ENCODE results near the gene OR2A12.
A peak's percentile ranks its signal among the peaks of the same experiment; 100 is the strongest.
"Not testable (repeated sequence)": the region's sequence is repeated elsewhere in the genome, so short reads cannot be mapped to it uniquely, and the experiment has no call there.

The OR2A12 gene

GRCh38 chr7:144085978-144086377, at the start of gene OR2A12:
Gene OR2A12, plus strand, starts transcription at chr7:144086278. Its CDS starts 8,830 bp downstream, at chr7:144095108.
- DNase-seq (ENCODE audit: low spot score) = no peak

- DNase-seq (ENCODE audit: low spot score) = no peak
Measured at GRCh38 chr7:144036302-144036885, 49.7 kb upstream of the OR2A12 start.

GRCh38 chr7:144037414-144038035, 48.6 kb upstream of the OR2A12 start:
- DNase-seq (ENCODE audit: low spot score) = no peak

GRCh38 chr7:144038887-144039286, 47.2 kb upstream of the OR2A12 start:
- no peak for DNase-seq (ENCODE audit: low spot score)

GRCh38 chr7:144048648-144049047, 37.4 kb upstream of the OR2A12 start, which contains the start of gene OR2A5:
Gene OR2A5, plus strand, starts transcription at chr7:144048948. Its CDS starts 1,454 bp downstream, at chr7:144050402.
- DNase-seq (ENCODE audit: low spot score) = no peak

- no peak for DNase-seq (ENCODE audit: low spot score)
Measured at GRCh38 chr7:144049491-144049890, 36.6 kb upstream of the OR2A12 start.

- DNase-seq (ENCODE audit: low spot score) = peak; percentile 52
Measured at GRCh38 chr7:144050093-144050492, 36.0 kb upstream of the OR2A12 start.

- DNase-seq (ENCODE audit: low spot score) = not testable (repeated sequence)
Measured at GRCh38 chr7:144050884-144051283, 35.2 kb upstream of the OR2A12 start.

GRCh38 chr7:144057954-144058353, 28.1 kb upstream of the OR2A12 start:
- DNase-seq (ENCODE audit: low spot score) = peak; percentile 76

GRCh38 chr7:144063710-144064109, 22.4 kb upstream of the OR2A12 start:
- no peak for DNase-seq (ENCODE audit: low spot score)

- no peak for DNase-seq (ENCODE audit: low spot score)
Measured at GRCh38 chr7:144069511-144069910, 16.6 kb upstream of the OR2A12 start, which contains the start of gene OR2A25. Gene OR2A25, plus strand, starts transcription at chr7:144069811. Its CDS starts 4,409 bp downstream, at chr7:144074220.

- no peak for DNase-seq (ENCODE audit: low spot score)
Measured at GRCh38 chr7:144069953-144070352, 16.1 kb upstream of the OR2A12 start.

- DNase-seq (ENCODE audit: low spot score) = no peak
Measured at GRCh38 chr7:144074374-144074773, 11.7 kb upstream of the OR2A12 start.

- DNase-seq (ENCODE audit: low spot score) = no peak
Measured at GRCh38 chr7:144086730-144087129, 652 bp downstream of the OR2A12 start.

GRCh38 chr7:144087230-144087629, 1.2 kb downstream of the OR2A12 start:
- no peak for DNase-seq (ENCODE audit: low spot score)

GRCh38 chr7:144090667-144091066, 4.6 kb downstream of the OR2A12 start:
- no peak for DNase-seq (ENCODE audit: low spot score)

GRCh38 chr7:144098776-144099175, 12.7 kb downstream of the OR2A12 start:
- no peak for DNase-seq (ENCODE audit: low spot score)

- DNase-seq (ENCODE audit: low spot score) = no peak
Measured at GRCh38 chr7:144100607-144101006, 14.5 kb downstream of the OR2A12 start.

GRCh38 chr7:144102041-144102440, 16.0 kb downstream of the OR2A12 start:
- DNase-seq (ENCODE audit: low spot score) = no peak

GRCh38 chr7:144105211-144105610, 19.1 kb downstream of the OR2A12 start:
- no peak for DNase-seq (ENCODE audit: low spot score)

GRCh38 chr7:144109283-144109682, 23.2 kb downstream of the OR2A12 start, which contains the start of gene OR2A2:
Gene OR2A2, plus strand, starts transcription at chr7:144109583. Its CDS starts 0 bp downstream, at chr7:144109583.
- no peak for DNase-seq (ENCODE audit: low spot score)

- no peak for DNase-seq (ENCODE audit: low spot score)
Measured at GRCh38 chr7:144110272-144110671, 24.2 kb downstream of the OR2A12 start.

- no peak for DNase-seq (ENCODE audit: low spot score)
Measured at GRCh38 chr7:144113651-144114050, 27.6 kb downstream of the OR2A12 start.

- DNase-seq (ENCODE audit: low spot score) = no peak
Measured at GRCh38 chr7:144118341-144118740, 32.3 kb downstream of the OR2A12 start.
